ENCODE results near the gene PLEKHH2. TPM values are rescaled to one million over a fixed set of nuclear protein-coding genes. Genes with fewer than 3 reads are reported as not detected.
"Not testable (repeated sequence)": the region's sequence is repeated elsewhere in the genome, so short reads cannot be mapped to it uniquely, and the experiment has no call there.

PLEKHH2 gene
- total RNA-seq, 1 experiment from 2014 or later, result 1.2 TPM

DNA sequence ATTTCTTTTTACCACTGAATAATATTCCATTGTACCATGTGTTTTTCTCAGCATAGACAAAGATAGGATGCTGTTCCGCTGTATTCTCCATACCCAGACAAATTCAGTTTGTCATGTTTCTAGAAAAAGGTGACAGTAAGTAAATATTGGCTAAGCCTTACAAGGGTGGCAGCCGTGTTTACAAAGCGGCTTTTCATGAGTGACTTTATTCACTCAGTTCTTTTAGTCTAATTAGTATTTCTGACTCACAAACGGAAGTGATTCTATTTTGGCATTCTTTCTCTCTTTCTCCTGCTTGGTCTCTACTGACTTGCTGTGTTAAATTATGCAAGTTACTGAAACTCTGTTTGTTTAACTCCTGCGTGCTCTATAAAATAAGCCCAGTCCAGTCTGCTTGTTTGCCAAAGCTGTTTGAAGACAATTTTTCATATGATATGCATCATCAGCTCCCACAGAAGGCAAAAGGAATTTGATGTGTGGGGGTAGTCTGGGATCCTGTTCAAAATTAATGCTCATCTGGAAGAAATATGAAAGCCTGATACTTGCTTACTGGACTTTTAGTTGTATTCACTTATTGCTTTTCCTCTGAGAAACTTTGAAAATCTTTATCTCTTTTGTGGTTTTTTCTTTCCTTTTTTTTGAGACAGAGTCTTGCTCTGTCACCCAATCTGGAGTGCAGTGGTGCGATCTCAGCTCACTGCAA lies 2.3 kb upstream of the PLEKHH2 start:
- in situ Hi-C loops (cut with HindIII; ENCODE audit: low sequenced_read_pairs), result no loop called here
- DNase-seq (ENCODE audit: low spot score), result peak; percentile 8

DNA sequence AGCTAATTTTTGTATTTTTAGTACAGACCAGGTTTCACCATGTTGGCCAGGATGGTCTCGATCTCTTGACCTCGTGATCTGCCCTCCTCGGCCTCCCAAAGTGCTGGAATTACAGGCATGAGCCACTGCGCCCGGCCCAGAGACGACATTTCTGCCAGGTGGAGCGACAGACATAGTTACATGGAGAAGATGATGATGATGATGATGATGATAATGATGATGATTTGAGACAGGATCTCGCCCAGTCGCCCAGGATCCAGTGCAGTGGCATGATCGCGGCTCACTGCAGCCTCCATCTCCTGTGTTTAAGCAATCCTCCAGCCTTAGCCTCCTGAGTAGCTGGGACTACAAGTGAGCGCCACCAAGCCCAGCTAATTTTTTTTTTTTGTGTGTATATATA lies 907 bp upstream of the PLEKHH2 start:
- DNase-seq (ENCODE audit: low spot score); in situ Hi-C loops (cut with HindIII; ENCODE audit: low sequenced_read_pairs): not testable (repeated sequence)

DNA sequence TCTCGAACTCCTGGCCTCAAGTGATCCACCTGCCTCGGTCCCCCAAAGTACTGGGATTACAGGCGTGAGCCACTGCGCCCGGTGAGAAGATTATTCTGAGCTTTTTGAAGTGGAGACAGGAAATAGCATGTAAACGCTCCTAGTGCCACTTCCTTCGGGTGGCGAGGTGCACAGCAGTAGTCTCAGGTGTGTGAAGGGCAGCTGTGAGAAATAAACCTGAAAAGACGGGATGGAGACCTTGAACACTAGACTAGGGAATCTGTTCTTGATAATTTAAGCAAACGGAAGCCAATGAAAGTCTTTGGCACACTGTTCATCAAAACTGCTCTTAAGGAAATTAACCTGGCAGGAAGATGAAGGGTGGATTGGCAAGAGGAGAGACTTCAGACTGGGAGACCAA lies 439 bp upstream of the PLEKHH2 start:
- in situ Hi-C loops (cut with HindIII; ENCODE audit: low sequenced_read_pairs), result no loop called here
- DNase-seq (ENCODE audit: low spot score), result no peak

DNA sequence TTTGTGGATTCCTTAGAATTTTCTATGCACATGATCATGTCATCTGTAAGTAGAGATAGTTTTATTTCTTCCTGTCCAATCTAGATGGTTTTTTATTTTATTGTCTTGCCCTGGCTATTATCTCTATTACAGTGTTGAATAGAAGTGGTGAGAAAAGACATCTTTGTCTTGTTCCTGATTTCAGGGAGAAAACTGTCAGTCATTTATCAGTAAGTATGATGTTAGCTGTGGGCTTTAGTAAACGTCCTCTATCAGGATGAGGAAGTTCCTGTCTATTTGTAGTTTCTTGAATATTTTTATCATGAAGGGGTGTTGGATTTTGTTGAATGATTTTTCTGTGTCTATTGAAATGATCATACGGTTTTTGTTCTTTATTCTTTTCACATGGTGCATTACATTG lies 5.3 kb downstream of the PLEKHH2 start:
- DNase-seq (ENCODE audit: low spot score), result no peak
- in situ Hi-C loops (cut with HindIII; ENCODE audit: low sequenced_read_pairs), result no loop called here

DNA sequence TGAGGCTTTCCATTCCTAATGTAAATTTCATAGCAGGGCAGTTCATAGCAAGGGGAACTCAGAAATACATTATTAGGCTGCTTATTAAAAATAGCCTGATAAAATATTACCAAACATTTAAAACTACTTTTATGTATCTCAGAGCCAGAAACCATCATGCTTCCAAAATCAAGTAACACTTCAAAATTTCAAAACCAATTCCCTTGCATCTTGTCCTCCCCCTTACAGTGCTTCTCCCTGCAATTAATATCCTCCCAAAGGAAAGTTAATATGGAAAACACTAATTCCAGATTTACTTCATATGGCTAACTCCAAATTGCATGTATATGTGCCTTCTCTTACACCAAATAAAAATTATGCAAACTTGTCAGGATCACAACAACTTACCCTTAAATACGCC lies 6.6 kb downstream of the PLEKHH2 start:
- no peak for DNase-seq (ENCODE audit: low spot score)
- in situ Hi-C loops (cut with HindIII; ENCODE audit: low sequenced_read_pairs), result no loop called here

DNA sequence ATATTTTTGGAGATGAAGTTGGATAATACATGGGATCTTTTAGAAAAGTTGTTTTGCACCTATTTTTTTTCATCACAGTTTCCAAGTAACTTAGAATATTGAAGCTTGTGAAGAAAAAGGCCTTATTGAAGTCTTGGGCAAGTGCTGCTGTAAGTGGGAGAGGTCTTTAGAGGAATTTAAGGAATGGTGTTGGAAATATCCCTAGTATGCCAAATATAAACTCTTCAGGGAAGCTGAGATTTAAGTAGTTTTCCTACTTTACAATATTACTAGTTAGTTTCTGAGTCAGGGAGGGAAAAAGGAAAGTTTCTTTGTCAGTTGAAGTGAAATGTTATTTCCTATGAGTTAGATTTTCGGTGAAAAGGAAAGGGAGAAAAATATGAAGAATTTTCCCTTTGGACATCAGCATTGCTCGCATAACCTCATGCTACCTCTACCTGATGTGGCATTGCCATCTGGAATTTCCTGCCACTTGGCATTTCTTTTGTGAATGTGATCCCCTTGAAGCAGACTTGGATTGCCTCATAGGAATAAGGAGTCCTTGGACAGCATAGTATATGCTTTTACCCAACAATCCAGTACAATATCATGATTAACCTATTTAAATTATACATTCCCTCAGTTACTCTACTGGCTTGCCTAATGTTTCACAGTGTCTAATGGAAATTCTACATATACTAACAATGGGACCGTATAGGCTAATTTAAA lies 12.1 kb downstream of the PLEKHH2 start:
- no peak for DNase-seq (ENCODE audit: low spot score)
- in situ Hi-C loops (cut with HindIII; ENCODE audit: low sequenced_read_pairs), result no loop called here

DNA sequence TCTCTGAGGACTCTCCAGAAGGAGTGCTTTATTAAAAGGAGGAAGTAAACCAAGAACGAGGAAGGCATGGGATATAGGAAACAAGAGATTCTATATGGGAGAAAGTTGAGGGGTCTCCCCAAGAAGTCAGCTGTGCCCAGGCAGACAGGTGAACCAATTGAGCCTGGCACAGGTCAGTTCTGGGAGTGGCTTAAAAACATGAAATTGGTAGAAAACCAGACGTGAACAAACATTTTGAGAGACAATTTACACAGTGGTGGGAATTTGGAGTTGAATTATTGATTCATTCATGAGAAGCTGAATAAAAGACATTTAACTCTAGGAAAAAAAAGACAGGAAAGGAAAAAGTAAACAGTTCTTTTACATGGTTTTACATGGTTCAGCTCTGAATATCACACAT lies 16.4 kb downstream of the PLEKHH2 start:
- in situ Hi-C loops (cut with HindIII; ENCODE audit: low sequenced_read_pairs), result no loop called here
- DNase-seq (ENCODE audit: low spot score), result no peak

DNA sequence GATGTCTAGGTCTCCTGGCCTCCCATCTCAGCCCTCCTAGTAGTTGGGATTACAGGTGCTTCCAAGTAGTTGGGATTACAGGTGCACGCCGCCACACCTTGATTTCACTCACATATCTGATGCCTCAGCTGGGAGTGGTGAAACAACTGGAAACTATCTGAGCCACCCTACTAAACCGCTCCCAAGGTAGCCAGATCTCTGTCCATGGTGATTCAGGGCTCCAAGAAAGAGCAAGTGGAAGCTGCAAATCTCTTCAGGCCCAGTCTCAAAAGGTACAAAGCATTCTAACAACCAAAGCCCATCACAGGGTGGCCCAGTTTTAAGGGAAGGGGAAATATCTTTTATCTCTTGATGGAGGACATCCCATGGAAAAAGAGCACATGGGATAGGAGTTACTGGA lies 20.2 kb downstream of the PLEKHH2 start:
- DNase-seq (ENCODE audit: low spot score), result no peak
- in situ Hi-C loops (cut with HindIII; ENCODE audit: low sequenced_read_pairs), result no loop called here

DNA sequence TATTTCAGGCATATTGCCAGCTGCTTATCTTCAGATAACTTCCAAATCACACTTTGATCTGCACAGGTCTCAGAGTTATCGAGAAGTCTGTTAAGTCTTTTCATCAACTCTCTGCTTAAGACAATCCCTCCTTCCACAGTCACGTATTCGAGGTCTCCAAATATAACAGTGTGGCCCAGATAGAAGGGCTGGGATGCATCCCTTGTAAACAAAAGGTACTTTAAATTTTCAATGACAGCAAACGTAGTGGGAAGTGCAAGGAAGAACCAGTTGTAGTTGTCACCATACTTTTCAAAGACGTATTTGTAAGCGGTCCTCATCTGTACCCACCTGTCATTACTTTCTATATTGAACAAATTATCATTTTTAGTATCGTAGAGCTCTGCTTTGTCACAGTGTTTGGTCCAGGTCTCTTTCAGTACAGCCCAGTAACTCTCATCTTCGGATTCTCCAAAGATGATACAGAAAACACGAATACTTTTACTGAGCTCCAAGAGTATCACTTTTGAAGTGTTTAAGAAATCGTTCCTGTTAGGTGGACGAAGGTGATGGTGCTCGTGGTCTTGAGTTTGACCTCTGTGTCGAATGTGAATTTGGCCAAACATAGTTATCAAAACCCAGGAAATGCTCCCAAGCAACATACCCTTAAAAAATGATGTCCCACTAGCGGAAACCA lies 38.7 kb downstream of the PLEKHH2 start:
- no peak for DNase-seq (ENCODE audit: low spot score)
- in situ Hi-C loops (cut with HindIII; ENCODE audit: low sequenced_read_pairs), result no loop called here

DNA sequence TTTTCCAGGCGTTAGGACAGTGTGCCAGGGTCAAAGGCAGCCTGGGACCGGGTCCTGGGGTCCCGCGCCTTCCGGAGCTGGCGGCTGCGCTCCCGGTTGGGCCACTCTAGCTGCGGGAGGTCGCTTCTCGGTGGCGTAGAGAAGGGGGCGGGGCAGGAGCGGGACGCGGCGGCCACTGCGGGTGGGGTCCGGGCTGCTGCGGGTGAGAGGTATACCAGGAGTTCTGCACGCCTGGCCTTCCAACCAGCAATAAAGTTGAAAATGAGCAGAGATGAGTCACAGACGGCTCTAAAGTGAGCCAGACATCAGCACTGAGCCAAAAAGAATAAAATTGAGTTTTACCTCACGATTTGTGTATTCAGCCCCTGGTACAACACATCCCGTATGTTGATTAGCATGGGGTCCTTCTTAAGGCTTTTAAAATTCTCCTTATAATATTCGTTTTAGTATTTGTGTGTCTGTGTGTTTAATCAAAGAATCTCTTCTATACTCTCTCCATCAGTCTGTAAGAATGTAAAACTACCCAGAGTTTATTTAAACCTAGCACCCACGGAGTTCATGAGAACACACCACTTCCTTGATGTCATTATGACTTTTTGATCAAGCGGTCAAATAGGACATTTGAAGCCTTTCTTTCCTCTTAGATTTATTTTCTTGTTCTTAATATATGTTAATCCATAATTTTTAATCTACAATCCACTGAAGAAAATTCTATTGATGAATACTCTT lies 39.4 kb downstream of the PLEKHH2 start, which contains the start of gene C1GALT1C1L:
Gene C1GALT1C1L (minus strand): TSS at position 108 of the 729 bp plus-strand sequence. CDS start 107 bp downstream, at position 1.
- in situ Hi-C loops (cut with HindIII; ENCODE audit: low sequenced_read_pairs), result no loop called here
- DNase-seq (ENCODE audit: low spot score), result no peak

DNA sequence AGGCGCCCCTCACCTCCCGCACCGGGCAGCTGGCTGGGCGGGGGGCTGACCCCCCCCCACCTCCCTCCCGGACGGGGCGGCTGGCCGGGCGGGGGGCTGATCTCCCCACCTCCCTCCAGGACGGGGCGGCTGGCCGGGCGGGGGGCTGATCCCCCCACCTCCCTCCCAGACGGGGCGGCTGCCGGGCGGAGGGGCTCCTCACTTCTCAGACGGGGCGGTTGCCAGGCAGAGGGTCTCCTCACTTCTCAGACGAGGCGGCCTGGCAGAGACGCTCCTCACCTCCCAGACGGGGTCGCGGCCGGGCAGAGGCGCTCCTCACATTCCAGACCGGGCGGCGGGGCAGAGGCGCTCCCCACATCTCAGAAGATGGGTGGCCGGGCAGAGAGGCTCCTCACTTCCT lies 40.7 kb downstream of the PLEKHH2 start:
- in situ Hi-C loops (cut with HindIII; ENCODE audit: low sequenced_read_pairs); DNase-seq (ENCODE audit: low spot score): not testable (repeated sequence)

DNA sequence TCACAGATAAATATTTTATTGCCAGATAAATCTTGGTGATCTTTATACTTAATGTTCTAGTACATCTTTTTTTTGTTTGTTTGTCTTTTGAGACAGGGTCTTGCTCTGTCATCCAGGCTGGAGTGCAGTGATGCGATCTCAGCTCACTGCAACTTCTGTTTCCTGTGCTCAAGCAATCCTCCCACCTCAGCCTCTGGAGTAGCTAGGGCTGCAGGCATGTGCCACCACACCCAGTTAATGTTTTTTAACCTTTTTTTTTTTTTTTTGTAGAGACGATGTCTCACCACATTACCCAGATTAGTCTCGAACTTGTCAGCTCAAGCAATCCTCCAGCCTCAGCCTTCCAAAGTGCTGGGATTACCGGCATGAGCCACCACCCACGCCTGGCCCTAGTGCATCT lies 48.3 kb downstream of the PLEKHH2 start:
- no peak for DNase-seq (ENCODE audit: low spot score)
- in situ Hi-C loops (cut with HindIII; ENCODE audit: low sequenced_read_pairs), result no loop called here

DNA sequence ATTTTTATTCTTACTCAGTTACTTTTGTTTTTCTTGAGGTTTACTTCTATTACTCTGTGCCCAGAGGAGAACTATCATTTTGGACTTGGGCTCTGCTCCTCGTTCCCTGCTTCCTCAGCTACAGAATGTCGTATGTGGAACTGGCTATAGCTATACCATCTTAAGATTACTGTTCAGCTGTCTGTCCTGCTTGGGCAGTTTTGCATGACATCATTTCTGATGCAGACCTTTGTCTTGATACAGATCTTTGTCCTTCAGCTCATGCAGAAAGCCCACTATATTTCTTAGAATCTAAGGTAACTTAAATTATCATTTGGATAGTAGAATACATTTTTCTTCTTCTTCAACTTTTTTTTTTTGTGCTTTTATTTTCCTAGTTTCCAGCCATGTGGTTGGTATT lies 52.9 kb downstream of the PLEKHH2 start:
- no peak for DNase-seq (ENCODE audit: low spot score)
- in situ Hi-C loops (cut with HindIII; ENCODE audit: low sequenced_read_pairs), result no loop called here

DNA sequence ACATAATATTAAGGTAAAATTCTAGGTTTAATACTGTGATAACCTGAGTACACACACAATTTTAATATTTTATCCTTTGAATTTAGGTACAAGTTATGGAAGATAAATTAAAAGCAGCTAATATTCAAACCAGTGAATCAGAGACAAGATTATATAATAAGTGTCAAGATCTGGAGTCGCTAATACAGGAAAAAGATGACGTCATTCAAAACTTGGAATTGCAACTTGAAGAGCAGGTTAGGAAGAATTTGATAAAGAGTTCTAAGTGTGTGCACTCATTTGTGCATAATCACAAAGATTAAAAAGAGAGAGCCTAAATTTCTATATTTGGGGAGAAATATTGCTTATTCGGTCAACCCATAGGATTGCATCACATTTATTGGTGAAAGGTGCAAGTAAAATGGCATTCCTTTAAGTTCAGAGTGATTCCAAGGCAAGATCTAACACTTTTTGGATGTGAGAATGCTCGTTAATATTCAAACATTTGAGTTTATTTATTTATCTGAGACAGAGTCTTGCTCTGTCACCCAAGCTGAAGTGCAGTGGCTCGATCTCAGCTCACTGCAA lies 55.5 kb downstream of the PLEKHH2 start:
- no peak for DNase-seq (ENCODE audit: low spot score)
- in situ Hi-C loops (cut with HindIII; ENCODE audit: low sequenced_read_pairs), result no loop called here

DNA sequence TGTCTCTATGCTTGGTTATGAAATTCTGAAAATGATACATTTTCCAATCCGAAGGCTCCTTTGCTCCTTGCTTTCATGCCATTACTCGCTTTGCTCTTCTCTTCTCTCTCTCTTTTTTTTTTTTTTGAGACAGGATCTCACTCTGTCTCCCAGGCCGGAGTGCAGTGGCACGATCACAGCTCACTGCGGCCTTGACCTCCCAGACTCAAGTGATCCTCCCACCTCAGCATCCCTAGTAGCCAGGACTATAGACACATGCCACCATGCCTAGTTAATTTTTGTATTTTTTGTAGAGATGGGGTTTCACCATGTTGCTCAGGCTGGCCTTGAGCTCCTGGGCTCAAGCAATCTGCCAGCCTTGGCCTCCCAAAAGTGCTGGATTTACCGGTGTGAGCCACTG lies 61.1 kb downstream of the PLEKHH2 start:
- DNase-seq (ENCODE audit: low spot score); in situ Hi-C loops (cut with HindIII; ENCODE audit: low sequenced_read_pairs): not testable (repeated sequence)

DNA sequence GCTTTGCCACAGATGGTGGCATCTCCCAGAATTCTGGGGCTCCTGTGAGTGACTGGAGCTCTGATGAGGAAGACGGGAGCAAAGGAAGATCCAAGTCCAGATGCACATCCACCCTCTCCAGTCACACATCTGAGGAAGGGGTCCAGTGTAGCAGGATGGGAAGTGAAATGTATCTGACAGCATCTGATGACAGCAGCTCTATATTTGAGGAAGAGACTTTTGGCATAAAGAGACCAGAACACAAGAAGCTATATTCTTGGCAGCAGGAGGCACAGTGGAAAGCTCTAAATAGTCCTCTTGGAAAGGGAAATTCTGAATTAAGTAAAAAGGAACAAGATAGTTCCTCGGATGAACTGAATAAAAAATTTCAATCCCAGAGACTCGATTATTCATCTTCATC lies 62.7 kb downstream of the PLEKHH2 start:
- no peak for DNase-seq (ENCODE audit: low spot score)
- in situ Hi-C loops (cut with HindIII; ENCODE audit: low sequenced_read_pairs), result no loop called here

DNA sequence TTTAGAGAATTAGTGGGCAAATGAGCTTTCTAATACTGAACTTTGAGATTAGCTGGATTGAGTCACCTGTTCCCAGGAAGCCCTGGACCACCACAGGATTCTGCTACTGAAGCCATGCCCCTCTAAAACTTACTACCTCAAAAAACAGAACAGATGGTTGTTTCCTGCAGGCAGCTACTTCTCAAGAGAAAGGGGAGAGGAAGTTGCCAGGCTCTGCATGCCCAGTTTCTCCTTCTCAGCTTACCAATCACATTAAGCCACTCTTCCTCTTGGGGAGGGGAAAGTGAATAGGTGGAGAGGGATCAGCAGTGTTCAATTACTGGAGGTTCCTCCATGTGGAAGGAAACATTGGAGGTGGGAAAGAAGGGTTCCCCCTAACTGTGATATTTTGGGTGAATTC lies 64.1 kb downstream of the PLEKHH2 start:
- in situ Hi-C loops (cut with HindIII; ENCODE audit: low sequenced_read_pairs), result no loop called here
- no peak for DNase-seq (ENCODE audit: low spot score)

DNA sequence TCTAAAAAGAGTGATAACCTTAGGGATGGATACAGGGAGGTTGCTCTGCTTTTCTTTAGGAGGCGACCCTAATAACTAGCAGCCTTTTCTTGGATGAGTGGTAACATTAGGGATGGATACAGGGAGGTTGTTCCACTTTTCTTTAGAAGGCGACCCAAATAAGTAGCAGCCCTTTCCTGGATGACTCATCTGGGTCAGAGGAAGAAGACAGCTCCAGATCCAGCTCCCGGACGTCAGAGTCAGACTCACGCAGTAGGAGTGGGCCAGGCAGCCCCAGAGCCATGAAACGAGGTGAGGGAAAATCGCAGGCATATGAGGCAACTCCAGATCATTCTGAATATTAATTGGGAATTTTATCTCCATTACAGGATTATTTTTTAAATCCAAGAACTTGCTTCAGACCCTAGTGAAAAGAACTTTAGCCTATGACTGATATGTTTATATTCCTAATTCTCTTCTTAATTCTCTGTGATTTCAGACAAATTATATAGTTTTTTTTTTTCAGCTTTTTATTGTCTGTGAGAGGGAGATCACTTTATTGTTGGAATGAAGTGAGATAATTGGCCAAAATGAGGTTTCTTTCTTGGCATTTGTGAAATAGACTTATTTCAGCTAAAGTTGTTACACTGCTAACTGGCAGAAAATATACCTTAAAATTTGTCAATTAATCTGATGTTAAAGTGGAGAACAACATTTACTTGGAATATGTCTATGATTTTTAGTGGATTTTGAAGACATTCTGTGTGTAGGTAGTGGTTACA lies 70.4 kb downstream of the PLEKHH2 start:
- peak; percentile 6 for DNase-seq (ENCODE audit: low spot score)
- in situ Hi-C loops (cut with HindIII; ENCODE audit: low sequenced_read_pairs), result no loop called here

DNA sequence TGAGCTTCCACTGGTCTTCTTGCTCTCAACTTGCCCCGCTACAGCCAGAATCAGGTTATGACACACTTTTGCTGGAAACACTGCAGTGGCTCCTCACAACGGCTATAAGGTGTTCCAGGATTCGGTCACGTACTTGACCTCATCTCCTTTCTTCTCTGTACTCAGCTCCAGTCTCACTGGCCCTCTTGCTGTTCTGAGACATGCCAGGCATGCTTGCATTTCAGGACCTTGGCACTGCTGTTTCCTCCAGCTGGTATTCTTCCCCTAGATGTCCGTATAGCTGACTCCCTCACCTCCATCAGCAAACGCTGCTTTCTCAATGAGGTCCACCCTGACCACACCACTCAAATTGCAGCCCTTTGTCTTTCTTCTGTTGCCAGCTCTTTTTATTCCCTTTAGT lies 71.1 kb downstream of the PLEKHH2 start:
- in situ Hi-C loops (cut with HindIII; ENCODE audit: low sequenced_read_pairs), result no loop called here
- DNase-seq (ENCODE audit: low spot score), result peak; percentile 11

Data from G401 (cell line).